Lower leg skin (tissue), 3 donors: ENCODE data around the gene SMIM20.

Source experiments
- CTCF ChIP-seq, 3 donors: fragments of 450-650 bp; IDR thresholded peaks; one replicate each; pipeline ENCODE4 v1.5.1; 2016; ENCODE audit warnings: antibody characterized with exemption in 3 of 3, mild to moderate bottlenecking in 3 of 3, moderate library complexity in 2 of 3
- POLR2A ChIP-seq, 2 donors: fragments of 450-650 bp; IDR thresholded peaks; one replicate each; pipeline ENCODE4 v1.6.1; 2016 to 2017; ENCODE audit warnings: antibody characterized with exemption in 2 of 2, mild to moderate bottlenecking in 1 of 2, moderate library complexity in 1 of 2

DNA sequence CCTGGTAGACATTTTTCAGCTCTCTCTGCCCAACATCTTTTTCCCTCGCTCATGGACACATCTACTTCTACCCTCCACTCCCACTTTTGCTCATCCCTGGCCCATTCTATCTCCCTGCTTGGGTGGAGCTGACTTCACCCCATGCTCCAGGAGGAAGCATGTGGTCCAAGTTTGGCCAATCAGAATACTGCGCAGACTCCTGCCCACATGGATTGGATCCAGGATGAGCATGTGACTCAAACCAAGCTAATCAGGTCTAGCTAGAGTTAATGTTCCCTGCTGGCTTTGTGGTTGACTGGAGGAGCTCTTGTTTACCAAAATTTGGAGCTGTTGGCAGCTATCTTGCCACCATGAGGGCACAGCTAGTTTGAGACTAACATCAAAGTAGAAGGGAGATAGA is 22.7 kb downstream of the SMIM20 start:
- TF ChIP-seq POLR2A (IDR thresholded peaks at IDR 0.05) (no peak), CTCF (IDR thresholded peaks at IDR 0.05) (no peak)
